Thymus (tissue), 14 donors: ENCODE measurements around the gene SMAD1. TPM values are rescaled to one million over a fixed set of nuclear protein-coding genes. Genes with fewer than 3 reads are reported as not detected.

ENCODE experiments used
- DNase-seq, 9 donors: peaks; one replicate each; pipeline ENCODE4 v3.0.0-alpha.2; 2013; ENCODE audit warnings: low spot score in 9 of 9, low read depth in 6 of 9, missing footprints in 1 of 9
- H3K27ac ChIP-seq, 2 donors: one replicate each; pipeline ENCODE4 v1.5.1; 2013; ENCODE audit warnings: control low read depth in 1 of 2, low read depth in 1 of 2, low read length in 1 of 2, mild to moderate bottlenecking in 1 of 2, moderate library complexity in 1 of 2
- H3K27me3 ChIP-seq, 2 donors: one replicate each; pipeline ENCODE4 v1.5.1; 2013; ENCODE audit warnings: low read length in 1 of 2; ENCODE audit not compliant: control insufficient read depth in 2 of 2, insufficient read depth in 1 of 2
- H3K36me3 ChIP-seq, 2 donors: one replicate each; pipeline ENCODE4 v1.5.1; 2013; ENCODE audit warnings: low read length in 1 of 2, mild to moderate bottlenecking in 1 of 2, moderate library complexity in 1 of 2; ENCODE audit not compliant: control insufficient read depth in 2 of 2, insufficient read depth in 2 of 2
- H3K4me1 ChIP-seq, 2 donors: one replicate each; pipeline ENCODE4 v1.5.1; 2013; ENCODE audit warnings: low read length in 2 of 2; ENCODE audit not compliant: control insufficient read depth in 2 of 2, insufficient read depth in 2 of 2
- H3K4me3 ChIP-seq, 2 donors: one replicate each; pipeline ENCODE4 v1.5.1; 2013; ENCODE audit warnings: low read length in 2 of 2, control low read depth in 1 of 2, mild to moderate bottlenecking in 1 of 2
- H3K9me3 ChIP-seq, 2 donors: one replicate each; pipeline ENCODE4 v1.5.1; 2013; ENCODE audit warnings: low read length in 1 of 2, mild to moderate bottlenecking in 1 of 2; ENCODE audit not compliant: control insufficient read depth in 2 of 2, insufficient read depth in 1 of 2
- WGBS: extraction: QIAGEN DNeasy Blood & Tissue Kit; methylation state at CpG from one replicate; pipeline ENCODE4 v1.1.7; 2013; 5-methylcytosine and 5-hydroxymethylcytosine counted together
- long read RNA-seq, 10 donors: transcript quantifications; one replicate each; lab custom pipeline, GENCODE V29; 2026
- polyA plus RNA-seq: library from polyadenylated mRNA; stranded (reverse); fragments of 200-250 nt; gene quantifications from one replicate; pipeline ENCODE4 v1.2.3, GENCODE V29; 2013
- total RNA-seq: library from RNA; stranded (reverse); fragments of 120-200 nt; gene quantifications from one replicate; pipeline ENCODE4 v1.2.4, GENCODE V29; 2013
- donor health status: healthy.

SMAD1 gene
- total RNA-seq (23.5 TPM), polyA plus RNA-seq (6.8 TPM)
- long read RNA-seq, donor 1: 0 reads
- long read RNA-seq, donor 2: 0 reads
- long read RNA-seq, donor 3, partial matches to known transcripts: 0 of 3 reads
- long read RNA-seq, donor 3, other reads (novel, unspliced or antisense): 0 of 3 reads
- long read RNA-seq, donor 4, partial matches to known transcripts: 0 of 1 reads
- long read RNA-seq, donor 4, other reads (novel, unspliced or antisense): 0 of 1 reads
- long read RNA-seq, donor 5, partial matches to known transcripts: 0 of 9 reads
- long read RNA-seq, donor 5, other reads (novel, unspliced or antisense): 0 of 9 reads
- long read RNA-seq, donor 6, partial matches to known transcripts: 0 of 3 reads
- long read RNA-seq, donor 6, other reads (novel, unspliced or antisense): 0 of 3 reads
- long read RNA-seq, donor 7, partial matches to known transcripts: 16 of 19 reads
- long read RNA-seq, donor 7, other reads (novel, unspliced or antisense): 0 of 19 reads
- long read RNA-seq, donor 8, partial matches to known transcripts: 11 of 11 reads
- long read RNA-seq, donor 8, other reads (novel, unspliced or antisense): 0 of 11 reads
- long read RNA-seq, donor 9, partial matches to known transcripts: 0 of 7 reads
- long read RNA-seq, donor 9, other reads (novel, unspliced or antisense): 0 of 7 reads
- long read RNA-seq, donor 10, partial matches to known transcripts: 0 of 3 reads
- long read RNA-seq, donor 10, other reads (novel, unspliced or antisense): 0 of 3 reads

DNA sequence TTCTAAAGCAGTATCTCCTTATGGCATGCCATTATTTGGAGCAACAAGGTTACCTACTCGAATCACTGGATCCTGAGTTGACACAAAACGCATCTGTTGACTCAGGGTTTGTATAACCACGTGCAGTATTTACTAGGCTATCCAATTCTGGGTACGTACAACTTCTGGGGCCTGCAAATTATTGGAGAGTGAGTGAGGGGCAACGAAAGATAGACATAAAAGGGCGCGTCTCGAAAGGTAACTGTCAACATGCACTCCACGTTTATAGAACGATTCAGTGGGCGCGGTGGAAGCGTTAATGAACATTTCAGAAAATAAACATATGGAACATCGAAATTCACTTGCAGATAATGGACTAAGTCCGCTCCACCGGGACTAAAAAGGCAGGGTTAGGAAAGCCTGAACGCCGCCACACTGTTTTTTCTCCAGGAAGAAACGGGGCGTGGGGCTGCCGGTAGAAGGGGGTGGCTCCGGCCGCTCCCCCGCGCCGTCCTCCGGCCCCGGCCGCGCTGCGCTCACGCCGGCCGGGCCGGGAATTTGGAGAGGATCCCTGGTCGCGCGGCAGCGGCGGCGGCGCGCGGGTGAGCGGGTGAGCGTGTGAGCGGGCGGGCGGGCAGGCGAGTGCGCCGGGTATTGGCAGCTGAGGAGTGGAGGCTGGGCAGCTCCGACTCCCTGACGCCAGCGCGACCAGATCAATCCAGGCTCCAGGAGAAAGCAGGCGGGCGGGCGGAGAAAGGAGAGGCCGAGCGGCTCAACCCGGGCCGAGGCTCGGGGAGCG, at the start of gene SMAD1:
SMAD1 (plus strand) TSS at position 690 of the 778 bp plus-strand sequence. CDS start 32,761 bp downstream, outside the sequence.
- Histone ChIP-seq H3K27me3 (no peaks in the 10 kb centered on the region), H3K4me1 (peaks cover 0 to 15% of the 10 kb centered on the region in 2 donors), H3K9me3 (no peaks in the 10 kb centered on the region), H3K4me3 (peak within 1 kb of the TSS; percentile 71 to 96), H3K27ac (peak within 1 kb of the TSS; percentile 97 to 98), H3K36me3 (no peaks in the 10 kb centered on the region)
- under 1% methylated on average over 65 of the region's 65 CpGs for WGBS
- DNase-seq: peak in 6 of 9 donors; percentile 27 to 66 (median 37)

DNA sequence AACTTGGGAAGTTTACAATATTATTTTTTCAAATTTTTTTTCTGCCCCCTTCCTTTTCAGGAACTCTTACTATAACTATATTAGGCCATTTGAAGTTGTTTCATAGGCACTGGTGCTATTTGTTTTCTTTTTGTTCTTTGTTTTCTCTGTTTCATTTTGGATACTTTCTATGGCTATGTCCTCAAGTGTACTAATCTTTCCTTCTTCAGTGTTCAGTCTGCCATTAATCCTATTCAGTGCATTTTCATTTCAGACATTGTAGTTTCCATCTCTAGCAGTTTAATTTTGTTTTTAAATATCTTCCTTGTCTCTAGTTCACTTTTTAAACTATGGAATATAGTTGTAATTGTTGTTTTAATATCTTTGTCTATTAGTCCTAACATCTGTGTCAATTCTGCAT, 48.0 kb upstream of the SMAD1 start:
- Histone ChIP-seq H3K27ac (no peak overlapping the region), H3K4me3 (no peak overlapping the region), H3K36me3 (no peaks in the 10 kb centered on the region), H3K9me3 (no peaks in the 10 kb centered on the region), H3K27me3 (no peaks in the 10 kb centered on the region), H3K4me1 (no peaks in the 10 kb centered on the region)
- no peak for DNase-seq

DNA sequence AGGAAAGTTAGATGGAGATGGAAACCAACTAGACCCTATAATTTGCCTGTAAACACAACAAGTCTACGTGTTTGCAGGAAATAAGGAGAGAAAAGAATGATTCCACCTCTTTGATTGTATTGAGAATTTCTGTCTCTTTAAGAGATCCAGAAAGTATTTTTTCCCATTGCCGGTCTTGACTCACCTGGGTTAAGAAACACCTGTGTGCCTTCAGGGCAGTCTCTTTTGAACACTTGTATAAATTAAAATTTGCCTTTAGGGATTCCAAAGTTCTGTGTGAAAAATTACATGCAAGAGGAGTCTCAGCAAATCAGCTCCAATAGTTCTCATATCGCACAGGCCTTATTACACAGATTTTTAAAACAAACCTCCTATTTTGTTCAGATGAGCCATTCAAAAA, 46.0 kb upstream of the SMAD1 start:
- no peak overlapping the region for H3K27ac ChIP-seq
- no peaks in the 10 kb centered on the region for H3K27me3 ChIP-seq
- no peaks in the 10 kb centered on the region for H3K36me3 ChIP-seq
- H3K4me3 ChIP-seq: no peak overlapping the region
- no peaks in the 10 kb centered on the region for H3K4me1 ChIP-seq
- no peak for DNase-seq
- H3K9me3 ChIP-seq: no peaks in the 10 kb centered on the region
- WGBS: 95% methylated on average over 3 of the region's 3 CpGs

DNA sequence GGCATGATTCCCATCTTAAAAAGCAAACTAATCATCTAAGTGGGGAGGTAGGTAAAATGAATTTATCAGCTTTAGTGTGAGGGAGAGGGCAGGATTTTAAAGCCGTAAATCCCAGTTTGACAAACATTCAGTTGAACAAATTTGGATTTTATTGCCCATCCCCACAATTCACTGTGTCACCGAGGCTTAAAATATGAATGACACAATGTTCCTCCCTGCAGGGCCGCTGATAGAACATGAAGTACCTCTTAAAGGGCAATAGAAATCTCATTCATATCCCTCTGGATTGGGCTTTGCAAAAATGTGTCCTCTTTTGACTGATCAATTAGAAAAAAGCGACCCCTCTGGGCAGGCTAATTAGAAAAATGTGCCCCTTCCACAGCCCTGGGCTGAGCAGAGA, 45.5 kb upstream of the SMAD1 start:
- no peak overlapping the region for H3K27ac ChIP-seq
- H3K36me3 ChIP-seq: no peaks in the 10 kb centered on the region
- H3K4me3 ChIP-seq: no peak overlapping the region
- no peak for DNase-seq
- H3K9me3 ChIP-seq: no peaks in the 10 kb centered on the region
- WGBS: 94% methylated on average over 4 of the region's 4 CpGs
- H3K4me1 ChIP-seq: no peaks in the 10 kb centered on the region
- no peaks in the 10 kb centered on the region for H3K27me3 ChIP-seq

DNA sequence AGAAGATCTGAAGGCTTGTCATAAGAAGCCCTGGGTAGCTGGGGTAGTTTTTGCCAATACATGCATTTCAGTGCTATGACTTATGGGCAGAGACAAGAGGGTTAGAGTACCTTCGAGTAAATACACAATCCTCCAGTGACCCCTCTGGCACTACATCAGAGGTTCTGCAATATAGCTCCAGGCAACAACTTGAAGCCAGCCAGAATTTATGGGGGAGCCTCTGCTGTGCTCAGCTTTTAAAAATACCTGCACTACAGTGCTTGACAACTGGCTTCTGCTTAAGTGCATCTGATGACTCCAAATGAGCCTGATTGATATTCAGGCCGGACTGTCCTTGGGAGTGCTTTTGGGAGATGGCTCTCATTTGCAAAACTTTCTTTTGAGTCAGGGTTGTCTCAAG, 44.9 kb upstream of the SMAD1 start:
- H3K4me1 ChIP-seq: no peaks in the 10 kb centered on the region
- H3K4me3 ChIP-seq: no peak overlapping the region
- H3K27ac ChIP-seq: no peak overlapping the region
- 94% methylated on average over 2 of the region's 2 CpGs for WGBS
- no peaks in the 10 kb centered on the region for H3K36me3 ChIP-seq
- no peaks in the 10 kb centered on the region for H3K27me3 ChIP-seq
- DNase-seq: no peak
- no peaks in the 10 kb centered on the region for H3K9me3 ChIP-seq

DNA sequence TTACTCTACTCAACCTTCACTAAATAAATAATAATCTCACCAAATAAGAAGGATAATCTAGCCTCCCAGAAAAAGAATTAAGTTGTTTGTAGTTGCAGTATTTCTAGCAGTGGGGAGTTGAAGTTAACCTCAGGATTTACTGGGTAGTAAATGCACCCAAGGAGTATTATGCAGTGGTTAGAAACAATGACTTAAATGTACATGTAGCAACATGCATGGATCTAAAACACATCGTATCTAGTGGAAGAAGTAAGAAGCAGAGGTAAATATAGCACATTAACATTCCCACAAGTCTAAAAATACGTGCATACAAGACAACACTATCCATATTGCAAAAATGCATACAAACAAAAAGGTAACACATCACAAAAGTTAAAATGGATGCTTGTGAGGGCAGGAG, 44.2 kb upstream of the SMAD1 start:
- Histone ChIP-seq H3K9me3 (no peaks in the 10 kb centered on the region), H3K4me3 (no peak overlapping the region), H3K4me1 (no peaks in the 10 kb centered on the region), H3K27ac (no peak overlapping the region), H3K27me3 (no peaks in the 10 kb centered on the region), H3K36me3 (no peaks in the 10 kb centered on the region)
- no peak for DNase-seq
- WGBS: 91% methylated on average over 2 of the region's 2 CpGs

DNA sequence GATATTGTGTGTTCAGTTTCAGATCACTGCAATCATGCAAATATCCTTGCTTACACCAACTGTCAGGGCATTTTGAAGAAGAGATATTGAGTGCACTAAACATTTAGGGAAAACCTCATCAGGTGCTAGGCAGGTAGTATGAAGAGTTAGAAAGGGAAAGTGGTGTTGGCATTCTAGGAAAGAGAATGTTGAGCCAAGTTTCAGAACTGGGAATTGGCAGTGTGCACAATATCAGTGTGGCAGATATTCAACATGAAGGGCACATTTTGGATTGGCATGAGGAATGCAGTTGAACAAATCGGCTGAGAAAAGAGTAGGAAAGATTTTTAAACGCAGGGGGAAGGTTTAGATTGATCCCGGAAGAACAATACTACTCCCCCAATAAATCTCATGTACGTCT, 43.4 kb upstream of the SMAD1 start:
- no peak overlapping the region for H3K27ac ChIP-seq
- H3K27me3 ChIP-seq: no peaks in the 10 kb centered on the region
- 98% methylated on average over 4 of the region's 4 CpGs for WGBS
- DNase-seq: no peak
- no peaks in the 10 kb centered on the region for H3K9me3 ChIP-seq
- no peaks in the 10 kb centered on the region for H3K36me3 ChIP-seq
- H3K4me3 ChIP-seq: no peak overlapping the region
- H3K4me1 ChIP-seq: no peaks in the 10 kb centered on the region

DNA sequence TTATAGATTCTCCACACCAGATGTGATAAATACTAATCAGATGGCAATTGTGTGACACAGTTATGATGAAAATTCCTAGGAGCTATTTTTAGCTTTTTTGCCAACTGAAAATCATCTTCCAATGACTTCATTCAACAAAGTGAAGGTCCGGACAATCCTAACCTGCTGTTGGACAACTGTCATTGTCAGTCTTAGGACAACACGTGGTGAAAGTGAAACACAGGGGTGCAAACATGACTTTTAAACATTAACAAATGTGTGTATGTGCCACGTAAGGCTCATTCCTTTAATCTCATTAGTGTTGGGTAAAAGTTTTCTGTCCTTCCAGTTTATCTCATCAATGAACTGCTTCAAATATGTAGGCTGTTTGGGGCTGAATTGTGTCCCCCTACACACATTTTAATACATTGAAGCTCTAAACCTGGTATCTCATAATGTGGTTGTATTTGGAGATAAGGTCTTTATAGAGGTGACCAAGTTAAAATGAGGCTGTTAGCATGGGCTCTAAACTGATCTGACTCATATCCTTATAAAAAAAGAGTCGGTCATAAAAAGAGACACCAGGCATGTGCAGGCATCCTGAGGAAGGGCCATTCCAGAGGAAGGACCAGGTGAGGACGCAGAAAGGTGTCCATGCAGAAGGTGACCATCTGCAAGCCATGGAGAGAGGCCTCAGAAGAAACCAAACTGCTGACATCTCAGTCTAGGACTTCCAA, 41.2 kb upstream of the SMAD1 start:
- 95% methylated on average over 5 of the region's 5 CpGs for WGBS
- Histone ChIP-seq H3K4me1 (no peaks in the 10 kb centered on the region), H3K4me3 (no peak overlapping the region), H3K9me3 (no peaks in the 10 kb centered on the region), H3K36me3 (no peaks in the 10 kb centered on the region), H3K27ac (no peak overlapping the region), H3K27me3 (no peaks in the 10 kb centered on the region)
- no peak for DNase-seq
